ENCODE measurements around the gene TPM3.

- TF ChIP-seq CTCF (IDR thresholded peaks at IDR 0.05) (no peak), POLR2A (IDR thresholded peaks at IDR 0.05) (no peak)
Measured at GRCh38 chr1:154220970-154221277, 29.0 kb upstream of the TPM3 start.

Measured in adrenal gland (tissue), 5 donors.